ENCODE data around the gene NTM.
"Not testable (repeated sequence)": the region's sequence is repeated elsewhere in the genome, so short reads cannot be mapped to it uniquely, and the experiment has no call there.

The NTM gene

GRCh38 chr11:132347156-132348090 is 977.0 kb downstream of the NTM start:
- Histone ChIP-seq H3K9me3 (replicated peaks; ENCODE audit: low read length) (no peaks in the 10 kb centered on the region), H3K27me3 (ENCODE audit: control insufficient read depth, insufficient read depth, low read length) (peaks cover 16% of the 10 kb centered on the region), H3K36me3 (ENCODE audit: insufficient read depth, low read length) (no peaks in the 10 kb centered on the region)

GRCh38 chr11:132349811-132350733 is 979.7 kb downstream of the NTM start:
- no peaks in the 10 kb centered on the region for H3K9me3 ChIP-seq (replicated peaks; ENCODE audit: low read length)
- no peaks in the 10 kb centered on the region for H3K36me3 ChIP-seq (ENCODE audit: insufficient read depth, low read length)
- no peak overlapping the region for H3K4me3 ChIP-seq (ENCODE audit: low read length)
- peaks cover 6% of the 10 kb centered on the region for H3K27me3 ChIP-seq (ENCODE audit: control insufficient read depth, insufficient read depth, low read length)
- no peak overlapping the region for H3K4me2 ChIP-seq (ENCODE audit: low read length)
- no peaks in the 10 kb centered on the region for H3K4me1 ChIP-seq (ENCODE audit: control insufficient read depth, insufficient read depth, low read length)
- H3K9ac ChIP-seq (ENCODE audit: low read depth, low read length) = no peak overlapping the region

More at GRCh38 chr11:132347156-132348090, 977.0 kb downstream of the NTM start:
- H3K9ac ChIP-seq (ENCODE audit: low read depth, low read length) = no peak overlapping the region
- no peak overlapping the region for H3K4me3 ChIP-seq (ENCODE audit: low read length)
- H3K4me1 ChIP-seq (ENCODE audit: control insufficient read depth, insufficient read depth, low read length) = no peaks in the 10 kb centered on the region
- H3K4me2 ChIP-seq (ENCODE audit: low read length) = no peak overlapping the region

GRCh38 chr11:132351050-132351449 is 980.6 kb downstream of the NTM start:
- no peak overlapping the region for H3K9ac ChIP-seq (ENCODE audit: low read depth, low read length)
- no peak overlapping the region for H3K4me3 ChIP-seq (ENCODE audit: low read length)
- H3K4me1 ChIP-seq (ENCODE audit: control insufficient read depth, insufficient read depth, low read length) = no peaks in the 10 kb centered on the region
- peaks cover 6% of the 10 kb centered on the region for H3K27me3 ChIP-seq (ENCODE audit: control insufficient read depth, insufficient read depth, low read length)
- no peaks in the 10 kb centered on the region for H3K36me3 ChIP-seq (ENCODE audit: insufficient read depth, low read length)
- no peaks in the 10 kb centered on the region for H3K9me3 ChIP-seq (replicated peaks; ENCODE audit: low read length)
- H3K4me2 ChIP-seq (ENCODE audit: low read length) = no peak overlapping the region

- H3K9me3 ChIP-seq (replicated peaks; ENCODE audit: low read length) = no peaks in the 10 kb centered on the region
- H3K4me3 ChIP-seq (ENCODE audit: low read length) = no peak overlapping the region
- H3K27me3 ChIP-seq (ENCODE audit: control insufficient read depth, insufficient read depth, low read length) = peaks cover 11% of the 10 kb centered on the region
- H3K4me2 ChIP-seq (ENCODE audit: low read length) = no peak overlapping the region
- no peaks in the 10 kb centered on the region for H3K4me1 ChIP-seq (ENCODE audit: control insufficient read depth, insufficient read depth, low read length)
- H3K36me3 ChIP-seq (ENCODE audit: insufficient read depth, low read length) = no peaks in the 10 kb centered on the region
- no peak overlapping the region for H3K9ac ChIP-seq (ENCODE audit: low read depth, low read length)
Observed at GRCh38 chr11:132352497-132352896, 982.1 kb downstream of the NTM start.

GRCh38 chr11:132353255-132353654 is 982.8 kb downstream of the NTM start:
- Histone ChIP-seq H3K4me2 (ENCODE audit: low read length) (no peak overlapping the region), H3K27me3 (ENCODE audit: control insufficient read depth, insufficient read depth, low read length) (peaks cover 15% of the 10 kb centered on the region), H3K9me3 (replicated peaks; ENCODE audit: low read length) (no peaks in the 10 kb centered on the region), H3K36me3 (ENCODE audit: insufficient read depth, low read length) (no peaks in the 10 kb centered on the region), H3K4me1 (ENCODE audit: control insufficient read depth, insufficient read depth, low read length) (no peaks in the 10 kb centered on the region), H3K4me3 (ENCODE audit: low read length) (no peak overlapping the region), H3K9ac (ENCODE audit: low read depth, low read length) (no peak overlapping the region)

- H3K4me2 ChIP-seq (ENCODE audit: low read length) = no peak overlapping the region
- H3K4me3 ChIP-seq (ENCODE audit: low read length) = no peak overlapping the region
- H3K9ac ChIP-seq (ENCODE audit: low read depth, low read length) = no peak overlapping the region
- peaks cover 21% of the 10 kb centered on the region for H3K27me3 ChIP-seq (ENCODE audit: control insufficient read depth, insufficient read depth, low read length)
- H3K36me3 ChIP-seq (ENCODE audit: insufficient read depth, low read length) = no peaks in the 10 kb centered on the region
- no peaks in the 10 kb centered on the region for H3K4me1 ChIP-seq (ENCODE audit: control insufficient read depth, insufficient read depth, low read length)
- no peaks in the 10 kb centered on the region for H3K9me3 ChIP-seq (replicated peaks; ENCODE audit: low read length)
Observed at GRCh38 chr11:132357811-132358572, 987.6 kb downstream of the NTM start.

GRCh38 chr11:132358573-132358953 is 988.1 kb downstream of the NTM start:
- no peaks in the 10 kb centered on the region for H3K4me1 ChIP-seq (ENCODE audit: control insufficient read depth, insufficient read depth, low read length)
- H3K9me3 ChIP-seq (replicated peaks; ENCODE audit: low read length) = no peaks in the 10 kb centered on the region
- peaks cover 21% of the 10 kb centered on the region for H3K27me3 ChIP-seq (ENCODE audit: control insufficient read depth, insufficient read depth, low read length)
- H3K4me2 ChIP-seq (ENCODE audit: low read length) = no peak overlapping the region
- H3K9ac ChIP-seq (ENCODE audit: low read depth, low read length) = no peak overlapping the region
- no peak overlapping the region for H3K4me3 ChIP-seq (ENCODE audit: low read length)
- H3K36me3 ChIP-seq (ENCODE audit: insufficient read depth, low read length) = no peaks in the 10 kb centered on the region

- H3K9ac ChIP-seq (ENCODE audit: low read depth, low read length) = no peak overlapping the region
- peaks cover 17% of the 10 kb centered on the region for H3K27me3 ChIP-seq (ENCODE audit: control insufficient read depth, insufficient read depth, low read length)
- no peaks in the 10 kb centered on the region for H3K36me3 ChIP-seq (ENCODE audit: insufficient read depth, low read length)
- no peak overlapping the region for H3K4me2 ChIP-seq (ENCODE audit: low read length)
- no peaks in the 10 kb centered on the region for H3K4me1 ChIP-seq (ENCODE audit: control insufficient read depth, insufficient read depth, low read length)
- H3K4me3 ChIP-seq (ENCODE audit: low read length) = no peak overlapping the region
- no peaks in the 10 kb centered on the region for H3K9me3 ChIP-seq (replicated peaks; ENCODE audit: low read length)
Observed at GRCh38 chr11:132361011-132361550, 990.7 kb downstream of the NTM start.

- Histone ChIP-seq H3K36me3 (ENCODE audit: insufficient read depth, low read length) (no peaks in the 10 kb centered on the region), H3K4me1 (ENCODE audit: control insufficient read depth, insufficient read depth, low read length) (no peaks in the 10 kb centered on the region), H3K9me3 (replicated peaks; ENCODE audit: low read length) (no peaks in the 10 kb centered on the region), H3K4me2 (ENCODE audit: low read length) (no peak overlapping the region), H3K4me3 (ENCODE audit: low read length) (no peak overlapping the region), H3K27me3 (ENCODE audit: control insufficient read depth, insufficient read depth, low read length) (no peaks in the 10 kb centered on the region), H3K9ac (ENCODE audit: low read depth, low read length) (no peak overlapping the region)
Observed at GRCh38 chr11:132365650-132366049, 995.2 kb downstream of the NTM start.

GRCh38 chr11:132367293-132367692 is 996.9 kb downstream of the NTM start:
- Histone ChIP-seq H3K36me3 (ENCODE audit: insufficient read depth, low read length) (no peaks in the 10 kb centered on the region), H3K4me1 (ENCODE audit: control insufficient read depth, insufficient read depth, low read length) (no peaks in the 10 kb centered on the region), H3K27me3 (ENCODE audit: control insufficient read depth, insufficient read depth, low read length) (no peaks in the 10 kb centered on the region), H3K9ac (ENCODE audit: low read depth, low read length) (no peak overlapping the region), H3K9me3 (replicated peaks; ENCODE audit: low read length) (no peaks in the 10 kb centered on the region), H3K4me2 (ENCODE audit: low read length) (no peak overlapping the region), H3K4me3 (ENCODE audit: low read length) (no peak overlapping the region)

- not testable (repeated sequence) for H3K4me2 ChIP-seq (ENCODE audit: low read length); H3K9ac ChIP-seq (ENCODE audit: low read depth, low read length); H3K4me1 ChIP-seq (ENCODE audit: control insufficient read depth, insufficient read depth, low read length); H3K4me3 ChIP-seq (ENCODE audit: low read length); H3K36me3 ChIP-seq (ENCODE audit: insufficient read depth, low read length); H3K9me3 ChIP-seq (replicated peaks; ENCODE audit: low read length); H3K27me3 ChIP-seq (ENCODE audit: control insufficient read depth, insufficient read depth, low read length)
Observed at GRCh38 chr11:132370114-132370513, 999.7 kb downstream of the NTM start.
